ENCODE results near the gene NECTIN2.

DNA sequence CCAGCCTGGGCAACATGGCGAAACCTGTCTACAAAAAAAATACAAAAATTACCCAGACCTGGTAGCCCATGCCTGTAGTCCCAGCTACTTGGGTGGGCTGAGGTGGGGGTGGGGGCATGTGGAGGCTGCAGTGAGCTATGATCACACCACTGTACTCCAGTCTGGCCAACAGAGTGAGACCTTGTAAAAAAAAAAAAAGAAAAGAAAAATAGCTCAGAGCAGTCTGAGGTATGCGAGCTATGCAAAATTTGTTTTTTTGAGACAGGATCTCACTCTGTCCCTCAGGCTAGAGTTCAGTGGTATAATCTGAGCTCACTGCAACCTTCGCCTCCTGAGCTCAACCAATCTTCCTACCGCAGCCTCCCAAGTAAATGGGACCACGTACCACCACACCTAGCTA lies 37.8 kb downstream of the NECTIN2 start:
- TF ChIP-seq, protein P1, sequence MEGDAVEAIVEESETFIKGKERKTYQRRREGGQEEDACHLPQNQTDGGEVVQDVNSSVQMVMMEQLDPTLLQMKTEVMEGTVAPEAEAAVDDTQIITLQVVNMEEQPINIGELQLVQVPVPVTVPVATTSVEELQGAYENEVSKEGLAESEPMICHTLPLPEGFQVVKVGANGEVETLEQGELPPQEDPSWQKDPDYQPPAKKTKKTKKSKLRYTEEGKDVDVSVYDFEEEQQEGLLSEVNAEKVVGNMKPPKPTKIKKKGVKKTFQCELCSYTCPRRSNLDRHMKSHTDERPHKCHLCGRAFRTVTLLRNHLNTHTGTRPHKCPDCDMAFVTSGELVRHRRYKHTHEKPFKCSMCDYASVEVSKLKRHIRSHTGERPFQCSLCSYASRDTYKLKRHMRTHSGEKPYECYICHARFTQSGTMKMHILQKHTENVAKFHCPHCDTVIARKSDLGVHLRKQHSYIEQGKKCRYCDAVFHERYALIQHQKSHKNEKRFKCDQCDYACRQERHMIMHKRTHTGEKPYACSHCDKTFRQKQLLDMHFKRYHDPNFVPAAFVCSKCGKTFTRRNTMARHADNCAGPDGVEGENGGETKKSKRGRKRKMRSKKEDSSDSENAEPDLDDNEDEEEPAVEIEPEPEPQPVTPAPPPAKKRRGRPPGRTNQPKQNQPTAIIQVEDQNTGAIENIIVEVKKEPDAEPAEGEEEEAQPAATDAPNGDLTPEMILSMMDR (conservative IDR thresholded peaks at IDR 0.05; ENCODE audit: low read depth, low read length): no peak
- TF ChIP-seq EZH2 (IDR thresholded peaks at IDR 0.05; ENCODE audit: borderline replicate concordance, low read depth, low read length, poor library complexity, severe bottlenecking): no peak

All from A673 (cell line).